DND-41 (cell line): ENCODE measurements around the gene CD79A.

ENCODE experiments used
- ATAC-seq: fragments of 200-7000 bp; cut with Tn5 transposase; 3 replicates; pipeline ENCODE4 v1.9.1; 2021; ENCODE audit warnings: low read depth; ENCODE audit not compliant: insufficient read depth
- DNase-seq: peaks from one replicate; pipeline ENCODE4 v3.0.0-alpha.2; 2020
- H2AFZ ChIP-seq: 2 replicates; pipeline ENCODE4 v1.6.0; 2012; ENCODE audit warnings: low read depth, low read length
- H3K27ac ChIP-seq: 2 replicates; pipeline ENCODE4 v1.5.1; 2012; ENCODE audit warnings: low read length, inconsistent platforms
- H3K27me3 ChIP-seq: fragments of 200-600 bp; sonication (generic); 2 replicates; pipeline ENCODE4 v1.6.0; 2012; ENCODE audit warnings: low read length, mild to moderate bottlenecking, inconsistent platforms; ENCODE audit not compliant: insufficient read depth, poor library complexity
- H3K36me3 ChIP-seq: 2 replicates; pipeline ENCODE4 v1.5.1; 2012; ENCODE audit warnings: low read length, inconsistent platforms; ENCODE audit not compliant: insufficient read depth
- H3K4me1 ChIP-seq: 2 replicates; pipeline ENCODE4 v1.5.1; 2012; ENCODE audit warnings: mild to moderate bottlenecking, low read length; ENCODE audit not compliant: insufficient read depth
- H3K4me2 ChIP-seq: 2 replicates; pipeline ENCODE4 v1.6.0; 2012; ENCODE audit warnings: mild to moderate bottlenecking, moderate library complexity, low read length, inconsistent platforms; ENCODE audit not compliant: insufficient read depth
- H3K4me3 ChIP-seq, 2 experiments: fragments of 200-600 bp in 1 of 2; shearing (Covaris generic) in 1 of 2; 2 replicates each; pipeline ENCODE4 v1.5.1; 2012 to 2016; ENCODE audit warnings: inconsistent platforms in 2 of 2, low read length in 2 of 2, mild to moderate bottlenecking in 2 of 2, low read depth in 1 of 2, moderate library complexity in 1 of 2
- H3K79me2 ChIP-seq: 2 replicates; pipeline ENCODE4 v1.6.0; 2012; ENCODE audit warnings: low read length, inconsistent platforms; ENCODE audit not compliant: insufficient read depth
- H3K9ac ChIP-seq: 2 replicates; pipeline ENCODE4 v1.6.0; 2012; ENCODE audit warnings: low read depth, mild to moderate bottlenecking, inconsistent platforms, low read length, moderate library complexity
- H3K9me3 ChIP-seq: 2 replicates; pipeline ENCODE4 v1.5.1; 2012; ENCODE audit warnings: low read length, moderate library complexity, mild to moderate bottlenecking, inconsistent platforms; ENCODE audit not compliant: insufficient read depth, severe bottlenecking
- H4K20me1 ChIP-seq: 2 replicates; pipeline ENCODE4 v1.6.0; 2012; ENCODE audit warnings: low read length; ENCODE audit not compliant: insufficient read depth
- CTCF ChIP-seq: IDR thresholded peaks from 2 replicates; pipeline ENCODE4 v1.5.1; 2012; ENCODE audit warnings: borderline replicate concordance, low read length, moderate library complexity, mild to moderate bottlenecking; ENCODE audit not compliant: poor library complexity, severe bottlenecking; ENCODE audit errors: extremely low read depth
- EZH2 ChIP-seq: IDR thresholded peaks from 3 replicates; pipeline ENCODE4 v1.6.1; 2012; ENCODE audit warnings: borderline replicate concordance, low read depth, mild to moderate bottlenecking, moderate library complexity, low read length, inconsistent platforms; ENCODE audit not compliant: severe bottlenecking

CD79A gene

GRCh38 chr19:41909706-41910105, 32.6 kb downstream of the CD79A start:
- ATAC-seq: no peak
- H3K4me2 ChIP-seq: no peak overlapping the region
- H3K79me2 ChIP-seq: no peaks in the 10 kb centered on the region
- no peak for TF ChIP-seq CTCF
- H3K4me3 ChIP-seq: no peak overlapping the region
- DNase-seq: no peak
- H3K4me1 ChIP-seq: no peaks in the 10 kb centered on the region
- peaks cover 41% of the 10 kb centered on the region for H4K20me1 ChIP-seq
- peaks cover 53% of the 10 kb centered on the region for H3K36me3 ChIP-seq
- H2AFZ ChIP-seq: no peak overlapping the region
- H3K27ac ChIP-seq: no peak overlapping the region
- no peak overlapping the region for H3K9ac ChIP-seq
- H3K27me3 ChIP-seq: no peaks in the 10 kb centered on the region
- H3K9me3 ChIP-seq: no peaks in the 10 kb centered on the region

GRCh38 chr19:41910240-41910991, 33.3 kb downstream of the CD79A start:
- no peak for TF ChIP-seq EZH2
- TF ChIP-seq CTCF: no peak
- Histone ChIP-seq H3K27ac (no peak overlapping the region), H4K20me1 (peaks cover 34% of the 10 kb centered on the region), H3K9me3 (no peaks in the 10 kb centered on the region), H3K4me2 (no peak overlapping the region), H3K27me3 (no peaks in the 10 kb centered on the region), H3K79me2 (no peaks in the 10 kb centered on the region), H3K36me3 (peaks cover 46% of the 10 kb centered on the region), H3K9ac (no peak overlapping the region), H3K4me3 (no peak overlapping the region), H2AFZ (no peak overlapping the region), H3K4me1 (peaks cover 5% of the 10 kb centered on the region)
- DNase-seq: no peak
- ATAC-seq: peak; percentile 4; the same call in 1 of the 3 replicates

- Histone ChIP-seq H3K27ac (no peak overlapping the region), H3K4me2 (no peak overlapping the region), H3K9me3 (no peaks in the 10 kb centered on the region), H3K36me3 (peaks cover 41% of the 10 kb centered on the region), H3K4me3 (no peak overlapping the region), H4K20me1 (peaks cover 27% of the 10 kb centered on the region), H3K9ac (no peak overlapping the region), H3K79me2 (no peaks in the 10 kb centered on the region), H2AFZ (no peak overlapping the region), H3K4me1 (peaks cover 7% of the 10 kb centered on the region), H3K27me3 (no peaks in the 10 kb centered on the region)
- DNase-seq (no peak), ATAC-seq (peak; percentile 7; the same call in 1 of the 3 replicates)
- TF ChIP-seq EZH2 (no peak), CTCF (no peak)
Measured at GRCh38 chr19:41910992-41911888, 34.2 kb downstream of the CD79A start.
